WERI-Rb-1 (cell line): Measurements from ENCODE around the gene EN2.

Experiments
- DNase-seq: peaks from one replicate; pipeline ENCODE4 v3.0.0-alpha.2; 2020
- H3K27ac ChIP-seq: fragments of 250-450 bp; sonication (Bioruptor Pico); 2 replicates; pipeline ENCODE4 v1.5.1; 2020; ENCODE audit warnings: mild to moderate bottlenecking, moderate library complexity
- H3K27me3 ChIP-seq: fragments of 250-450 bp; sonication (Bioruptor Pico); 2 replicates; pipeline ENCODE4 v1.5.1; 2021; ENCODE audit warnings: mild to moderate bottlenecking, low read depth, moderate library complexity; ENCODE audit not compliant: insufficient read depth, severe bottlenecking
- H3K36me3 ChIP-seq: fragments of 250-450 bp; sonication (Bioruptor Pico); 2 replicates; pipeline ENCODE4 v1.5.1; 2020; ENCODE audit warnings: mild to moderate bottlenecking, moderate library complexity
- H3K4me3 ChIP-seq: 2 replicates; pipeline ENCODE4 v1.5.1; 2011; ENCODE audit warnings: low read depth, mild to moderate bottlenecking, control low read depth, low read length
- H3K9me3 ChIP-seq: fragments of 250-450 bp; sonication (Bioruptor Pico); 2 replicates; pipeline ENCODE4 v1.5.1; 2021; ENCODE audit warnings: mild to moderate bottlenecking, moderate library complexity; ENCODE audit not compliant: severe bottlenecking
- CTCF ChIP-seq: IDR thresholded peaks from 2 replicates; pipeline ENCODE4 v1.5.1; 2011; ENCODE audit warnings: low read depth, mild to moderate bottlenecking, control low read depth, inconsistent platforms, low read length

Gene EN2

GRCh38 chr7:155489862-155490696 is 32.1 kb downstream of the EN2 start:
- no peaks in the 10 kb centered on the region for H3K27me3 ChIP-seq
- DNase-seq = no peak
- no peak overlapping the region for H3K4me3 ChIP-seq
- H3K9me3 ChIP-seq = no peaks in the 10 kb centered on the region
- H3K27ac ChIP-seq = no peak overlapping the region
- TF ChIP-seq CTCF = no peak
- H3K36me3 ChIP-seq = no peaks in the 10 kb centered on the region

GRCh38 chr7:155490697-155491628 is 33.0 kb downstream of the EN2 start:
- H3K27me3 ChIP-seq = no peaks in the 10 kb centered on the region
- TF ChIP-seq CTCF = no peak
- no peaks in the 10 kb centered on the region for H3K36me3 ChIP-seq
- H3K27ac ChIP-seq = no peak overlapping the region
- H3K9me3 ChIP-seq = no peaks in the 10 kb centered on the region
- no peak overlapping the region for H3K4me3 ChIP-seq
- no peak for DNase-seq

- Histone ChIP-seq H3K4me3 (no peak overlapping the region), H3K9me3 (no peaks in the 10 kb centered on the region), H3K27ac (no peak overlapping the region), H3K36me3 (no peaks in the 10 kb centered on the region), H3K27me3 (no peaks in the 10 kb centered on the region)
- no peak for TF ChIP-seq CTCF
- DNase-seq = no peak
Observed at GRCh38 chr7:155491812-155492211, 33.9 kb downstream of the EN2 start.

- TF ChIP-seq CTCF = no peak
- Histone ChIP-seq H3K4me3 (no peak overlapping the region), H3K36me3 (no peaks in the 10 kb centered on the region), H3K9me3 (no peaks in the 10 kb centered on the region), H3K27ac (no peak overlapping the region), H3K27me3 (no peaks in the 10 kb centered on the region)
- DNase-seq = no peak
Observed at GRCh38 chr7:155493744-155494538, 36.0 kb downstream of the EN2 start.

- Histone ChIP-seq H3K9me3 (no peaks in the 10 kb centered on the region), H3K27ac (no peak overlapping the region), H3K4me3 (no peak overlapping the region), H3K27me3 (no peaks in the 10 kb centered on the region), H3K36me3 (no peaks in the 10 kb centered on the region)
- no peak for TF ChIP-seq CTCF
- no peak for DNase-seq
Observed at GRCh38 chr7:155494551-155494950, 36.6 kb downstream of the EN2 start.
